Vagina (tissue), 2 donors: ENCODE results near the gene METTL17.

ENCODE experiments used
- CTCF ChIP-seq, 3 experiments: fragments of 450-650 bp in 2 of 3; fragments of 200-600 bp in 1 of 3; sonication (generic) in 1 of 3; IDR thresholded peaks; one replicate each; pipeline ENCODE4 v1.5.1; 2017 to 2019; ENCODE audit warnings: antibody characterized with exemption in 3 of 3, mild to moderate bottlenecking in 2 of 3, moderate library complexity in 2 of 3
- POLR2A ChIP-seq, 2 donors: fragments of 450-650 bp; IDR thresholded peaks; one replicate each; pipeline ENCODE4 v1.6.1; 2017; ENCODE audit warnings: antibody characterized with exemption in 2 of 2, mild to moderate bottlenecking in 2 of 2, moderate library complexity in 2 of 2

DNA sequence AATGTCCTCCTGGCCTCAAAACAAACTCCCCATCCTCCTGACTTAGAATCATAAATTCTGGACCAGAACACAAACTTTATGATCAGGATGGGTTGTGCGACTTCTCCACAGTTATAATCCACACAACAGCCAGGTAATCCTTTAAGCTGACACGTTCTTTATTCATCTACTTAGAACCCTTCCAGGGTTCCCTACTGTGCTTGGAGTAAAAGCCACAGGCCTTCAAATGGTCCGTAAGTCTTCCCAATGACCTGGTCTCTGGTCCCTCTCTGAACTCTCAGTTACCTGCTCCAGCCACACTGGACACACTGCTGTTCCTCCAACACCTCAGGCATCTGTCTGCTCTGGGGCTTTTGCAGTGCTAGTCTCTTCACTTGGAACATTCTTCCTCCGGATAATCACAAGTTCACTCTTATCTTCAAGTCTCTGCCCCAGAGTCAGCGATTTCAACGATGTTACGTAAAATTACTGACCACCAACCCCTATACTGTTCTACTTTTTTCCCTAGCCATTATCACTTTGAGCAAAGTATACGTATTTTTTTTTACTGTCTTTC lies 50.7 kb downstream of the METTL17 start:
- TF ChIP-seq CTCF (IDR thresholded peaks at IDR 0.05) (no peak), POLR2A (IDR thresholded peaks at IDR 0.05) (no peak)
